ENCODE results near the gene PLXNA4.

PLXNA4 gene

DNA sequence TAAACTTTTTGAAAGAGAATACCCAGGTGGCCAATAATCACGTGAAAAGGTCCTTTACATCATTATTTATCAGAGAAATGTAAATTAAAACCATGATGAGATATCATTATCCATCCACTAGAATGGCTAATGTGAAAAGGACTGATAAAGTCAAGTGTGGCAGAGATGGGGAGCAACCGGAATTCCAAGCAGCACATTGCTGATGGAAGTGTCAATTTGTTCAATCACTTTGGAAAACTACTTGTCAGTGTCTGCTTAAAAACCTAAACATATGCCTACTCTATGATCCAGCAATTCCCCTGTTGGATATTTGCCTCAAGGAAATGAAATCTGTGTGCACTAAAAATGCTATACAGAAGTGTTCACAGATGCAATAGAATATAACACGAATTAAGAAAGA is 465.6 kb downstream of the PLXNA4 start:
- no peak for DNase-seq (ENCODE audit: extremely low read depth, low read depth)
- TF ChIP-seq CTCF (IDR thresholded peaks at IDR 0.05; ENCODE audit: low read depth, low read length) = no peak

- TF ChIP-seq CTCF (IDR thresholded peaks at IDR 0.05; ENCODE audit: low read depth, low read length) = no peak
- DNase-seq (ENCODE audit: extremely low read depth, low read depth) = no peak
Measured at GRCh38 chr7:132109769-132110168, 466.5 kb downstream of the PLXNA4 start.

- DNase-seq (ENCODE audit: extremely low read depth, low read depth) = no peak
- no peak for TF ChIP-seq CTCF (IDR thresholded peaks at IDR 0.05; ENCODE audit: low read depth, low read length)
Measured at GRCh38 chr7:132108563-132108962, 467.7 kb downstream of the PLXNA4 start.

DNA sequence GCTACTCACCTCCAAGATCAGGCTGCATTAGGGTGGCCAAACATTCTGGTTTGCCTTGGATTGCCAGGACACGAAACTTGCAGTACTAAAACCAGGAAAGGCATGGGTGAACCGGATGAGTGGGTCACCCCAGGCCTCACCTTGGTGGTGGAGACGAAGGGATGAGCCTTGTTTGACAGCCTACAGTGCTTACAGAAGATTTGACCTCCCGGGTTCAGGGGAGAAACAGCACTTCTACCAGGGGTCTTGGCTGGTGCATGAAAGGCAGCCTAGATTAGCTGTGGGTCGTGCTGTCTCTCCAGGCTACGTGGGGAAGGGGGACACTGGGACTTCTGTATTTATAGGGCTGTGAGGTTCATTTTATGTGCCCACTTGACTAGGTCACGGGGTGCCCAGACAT is 469.8 kb downstream of the PLXNA4 start:
- no peak for DNase-seq (ENCODE audit: extremely low read depth, low read depth)
- TF ChIP-seq CTCF (IDR thresholded peaks at IDR 0.05; ENCODE audit: low read depth, low read length) = no peak

DNA sequence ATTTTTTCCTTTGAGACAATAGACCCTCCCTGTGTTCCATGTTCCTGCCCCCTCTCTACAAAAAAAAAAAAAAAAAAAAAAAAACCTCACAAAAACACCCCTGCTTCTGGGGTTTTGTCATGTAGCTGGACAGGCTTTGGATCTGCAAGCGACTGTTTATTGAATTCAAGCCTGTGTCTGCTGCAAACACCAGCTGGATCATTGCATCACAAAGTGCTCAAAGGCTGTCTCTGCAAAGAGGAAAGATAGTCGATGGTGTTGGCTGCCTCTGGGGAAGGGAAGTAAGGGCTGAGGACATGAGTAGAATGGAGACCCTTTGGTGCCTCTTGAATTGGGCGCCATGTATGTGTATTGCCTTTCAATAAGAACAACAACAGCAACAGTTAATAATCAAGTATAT is 471.2 kb downstream of the PLXNA4 start:
- no peak for TF ChIP-seq CTCF (IDR thresholded peaks at IDR 0.05; ENCODE audit: low read depth, low read length)
- no peak for DNase-seq (ENCODE audit: extremely low read depth, low read depth)

DNA sequence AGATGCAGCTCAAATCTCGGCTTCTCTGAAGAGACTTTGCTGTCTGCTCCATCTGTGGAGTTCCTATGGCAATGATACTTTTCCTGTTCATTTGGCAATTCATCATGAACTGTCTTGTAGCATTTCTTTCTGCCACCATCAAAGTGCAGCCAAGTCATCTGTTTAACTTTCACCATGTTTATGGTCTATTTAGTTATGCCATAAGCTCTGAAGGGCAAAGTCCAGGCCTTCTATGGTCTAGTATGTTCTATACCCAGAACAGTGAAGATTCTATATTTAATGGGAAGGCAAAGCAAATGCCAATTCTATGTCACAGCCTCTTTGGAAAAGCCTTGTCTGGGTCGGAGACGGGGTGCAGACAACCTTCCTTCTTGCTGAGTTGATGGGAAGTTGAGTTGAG is 472.6 kb downstream of the PLXNA4 start:
- no peak for TF ChIP-seq CTCF (IDR thresholded peaks at IDR 0.05; ENCODE audit: low read depth, low read length)
- DNase-seq (ENCODE audit: extremely low read depth, low read depth) = no peak

GRCh38 chr7:132102942-132103341 is 473.3 kb downstream of the PLXNA4 start:
- no peak for DNase-seq (ENCODE audit: extremely low read depth, low read depth)
- no peak for TF ChIP-seq CTCF (IDR thresholded peaks at IDR 0.05; ENCODE audit: low read depth, low read length)
